ENCODE data around the gene SLC25A13. TPM values are rescaled to one million over a fixed set of nuclear protein-coding genes. Genes with fewer than 3 reads are reported as not detected.

Gene SLC25A13
- total RNA-seq, 1 donor from 2014 or later = 25.3 TPM

- DNase-seq (ENCODE audit: extremely low spot score in 2 of 2) = no peak
- intact Hi-C loops (cut with DNase I) = no loop called here
- Histone ChIP-seq H3K27ac (no peak overlapping the region), H3K9me3 (no peaks in the 10 kb centered on the region), H3K4me1 (peaks cover 5% of the 10 kb centered on the region), H3K4me3 (no peak overlapping the region), H3K36me3 (peaks cover 0 to 5% of the 10 kb centered on the region in 2 donors), H3K27me3 (no peaks in the 10 kb centered on the region)
- TF ChIP-seq POLR2AphosphoS5 (IDR thresholded peaks at IDR 0.05; ENCODE audit: insufficient read depth in 1 of 2, low read depth in 1 of 2) = no peak
- no peak for TF ChIP-seq POLR2A (IDR thresholded peaks at IDR 0.05)
- no peak for TF ChIP-seq CTCF (IDR thresholded peaks at IDR 0.05)
Measured at GRCh38 chr7:96121752-96122151, 200.1 kb downstream of the SLC25A13 start.

- Histone ChIP-seq H3K27ac (no peak overlapping the region), H3K4me3 (no peak overlapping the region), H3K27me3 (no peaks in the 10 kb centered on the region), H3K4me1 (peaks cover 5% of the 10 kb centered on the region), H3K36me3 (peaks cover 0 to 5% of the 10 kb centered on the region in 2 donors), H3K9me3 (no peaks in the 10 kb centered on the region)
- no peak for TF ChIP-seq CTCF (IDR thresholded peaks at IDR 0.05)
- TF ChIP-seq POLR2A (IDR thresholded peaks at IDR 0.05) = no peak
- TF ChIP-seq POLR2AphosphoS5 (IDR thresholded peaks at IDR 0.05; ENCODE audit: insufficient read depth in 1 of 2, low read depth in 1 of 2) = no peak
- DNase-seq (ENCODE audit: extremely low spot score in 2 of 2) = no peak
- intact Hi-C loops (cut with DNase I) = no loop called here
Measured at GRCh38 chr7:96120445-96121225, 201.3 kb downstream of the SLC25A13 start.

GRCh38 chr7:96118449-96119001, 203.4 kb downstream of the SLC25A13 start:
- TF ChIP-seq CTCF (IDR thresholded peaks at IDR 0.05) (no peak), POLR2A (IDR thresholded peaks at IDR 0.05) (no peak), POLR2AphosphoS5 (IDR thresholded peaks at IDR 0.05; ENCODE audit: insufficient read depth in 1 of 2, low read depth in 1 of 2) (no peak)
- H3K36me3 ChIP-seq = peaks cover 0 to 5% of the 10 kb centered on the region in 2 donors
- DNase-seq (ENCODE audit: extremely low spot score in 2 of 2) = no peak
- no peaks in the 10 kb centered on the region for H3K9me3 ChIP-seq
- H3K4me3 ChIP-seq = no peak overlapping the region
- H3K4me1 ChIP-seq = peaks cover 5% of the 10 kb centered on the region
- H3K27me3 ChIP-seq = no peaks in the 10 kb centered on the region
- intact Hi-C loops (cut with DNase I) = no loop called here
- no peak overlapping the region for H3K27ac ChIP-seq

GRCh38 chr7:96116173-96116572, 205.7 kb downstream of the SLC25A13 start:
- Histone ChIP-seq H3K4me1 (peaks cover 5% of the 10 kb centered on the region), H3K9me3 (no peaks in the 10 kb centered on the region), H3K27ac (no peak overlapping the region), H3K4me3 (no peak overlapping the region), H3K36me3 (peaks cover 0 to 4% of the 10 kb centered on the region in 2 donors), H3K27me3 (no peaks in the 10 kb centered on the region)
- TF ChIP-seq POLR2A (IDR thresholded peaks at IDR 0.05) (no peak), POLR2AphosphoS5 (IDR thresholded peaks at IDR 0.05; ENCODE audit: insufficient read depth in 1 of 2, low read depth in 1 of 2) (no peak), CTCF (IDR thresholded peaks at IDR 0.05) (no peak)
- no peak for DNase-seq (ENCODE audit: extremely low spot score in 2 of 2)
- intact Hi-C loops (cut with DNase I) = no loop called here

GRCh38 chr7:96114190-96114589, 207.7 kb downstream of the SLC25A13 start:
- intact Hi-C loops (cut with DNase I) = no loop called here
- no peaks in the 10 kb centered on the region for H3K36me3 ChIP-seq
- H3K27me3 ChIP-seq = no peaks in the 10 kb centered on the region
- no peaks in the 10 kb centered on the region for H3K9me3 ChIP-seq
- DNase-seq (ENCODE audit: extremely low spot score in 2 of 2) = no peak
- no peak for TF ChIP-seq CTCF (IDR thresholded peaks at IDR 0.05)
- TF ChIP-seq POLR2AphosphoS5 (IDR thresholded peaks at IDR 0.05; ENCODE audit: insufficient read depth in 1 of 2, low read depth in 1 of 2) = no peak
- TF ChIP-seq POLR2A (IDR thresholded peaks at IDR 0.05) = no peak
- no peak overlapping the region for H3K27ac ChIP-seq
- H3K4me1 ChIP-seq = no peaks in the 10 kb centered on the region
- H3K4me3 ChIP-seq = no peak overlapping the region

All from vagina (tissue), 2 donors.